ENCODE measurements around the gene GSTCD.
"Not testable (repeated sequence)": the region's sequence is repeated elsewhere in the genome, so short reads cannot be mapped to it uniquely, and the experiment has no call there.

The GSTCD gene

GRCh38 chr4:105815701-105816100, 107.1 kb downstream of the GSTCD start:
- Mint-ChIP-seq H3K4me1 (no peaks in the 10 kb centered on the region), H3K27ac (no peak overlapping the region), H3K27me3 (no peaks in the 10 kb centered on the region), H3K36me3 (peaks cover 22% of the 10 kb centered on the region), H3K4me3 (no peak overlapping the region), H3K9me3 (no peaks in the 10 kb centered on the region)
- ATAC-seq: no peak

GRCh38 chr4:105822061-105822460, 113.5 kb downstream of the GSTCD start:
- Mint-ChIP-seq H3K36me3 (peaks cover 30% of the 10 kb centered on the region), H3K27me3 (no peaks in the 10 kb centered on the region), H3K27ac (no peak overlapping the region), H3K4me3 (no peak overlapping the region), H3K4me1 (no peaks in the 10 kb centered on the region), H3K9me3 (no peaks in the 10 kb centered on the region)
- ATAC-seq: no peak

GRCh38 chr4:105828074-105828473, 119.5 kb downstream of the GSTCD start:
- H3K36me3 Mint-ChIP-seq: peaks cover 52% of the 10 kb centered on the region
- no peak for ATAC-seq
- H3K9me3 Mint-ChIP-seq: peaks cover 8% of the 10 kb centered on the region
- H3K4me3 Mint-ChIP-seq: no peak overlapping the region
- H3K27ac Mint-ChIP-seq: no peak overlapping the region
- H3K27me3 Mint-ChIP-seq: no peaks in the 10 kb centered on the region
- no peaks in the 10 kb centered on the region for H3K4me1 Mint-ChIP-seq

- no peaks in the 10 kb centered on the region for H3K4me1 Mint-ChIP-seq
- no peaks in the 10 kb centered on the region for H3K27me3 Mint-ChIP-seq
- no peak for ATAC-seq
- H3K4me3 Mint-ChIP-seq: no peak overlapping the region
- peaks cover 8% of the 10 kb centered on the region for H3K9me3 Mint-ChIP-seq
- H3K36me3 Mint-ChIP-seq: peaks cover 44% of the 10 kb centered on the region
- H3K27ac Mint-ChIP-seq: no peak overlapping the region
These were observed 122.6 kb downstream of the GSTCD start for GRCh38 chr4:105831189-105831588.

GRCh38 chr4:105835177-105835576, 126.6 kb downstream of the GSTCD start:
- Mint-ChIP-seq H3K27ac (no peak overlapping the region), H3K4me1 (no peaks in the 10 kb centered on the region), H3K9me3 (no peaks in the 10 kb centered on the region), H3K4me3 (no peak overlapping the region), H3K36me3 (peaks cover 44% of the 10 kb centered on the region), H3K27me3 (no peaks in the 10 kb centered on the region)
- ATAC-seq: no peak

- no peak overlapping the region for H3K27ac Mint-ChIP-seq
- H3K27me3 Mint-ChIP-seq: no peaks in the 10 kb centered on the region
- H3K4me3 Mint-ChIP-seq: no peak overlapping the region
- H3K9me3 Mint-ChIP-seq: no peaks in the 10 kb centered on the region
- peaks cover 44% of the 10 kb centered on the region for H3K36me3 Mint-ChIP-seq
- H3K4me1 Mint-ChIP-seq: no peaks in the 10 kb centered on the region
- no peak for ATAC-seq
These were observed 128.0 kb downstream of the GSTCD start for GRCh38 chr4:105836537-105836936.

GRCh38 chr4:105837037-105837436, 128.5 kb downstream of the GSTCD start:
- Mint-ChIP-seq H3K4me1 (no peaks in the 10 kb centered on the region), H3K36me3 (peaks cover 44% of the 10 kb centered on the region), H3K27me3 (no peaks in the 10 kb centered on the region), H3K27ac (no peak overlapping the region), H3K4me3 (no peak overlapping the region), H3K9me3 (no peaks in the 10 kb centered on the region)
- no peak for ATAC-seq

GRCh38 chr4:105838082-105838481, 129.5 kb downstream of the GSTCD start:
- H3K4me3 Mint-ChIP-seq: no peak overlapping the region
- peaks cover 42% of the 10 kb centered on the region for H3K36me3 Mint-ChIP-seq
- no peak for ATAC-seq
- no peaks in the 10 kb centered on the region for H3K4me1 Mint-ChIP-seq
- H3K27ac Mint-ChIP-seq: no peak overlapping the region
- H3K9me3 Mint-ChIP-seq: no peaks in the 10 kb centered on the region
- no peaks in the 10 kb centered on the region for H3K27me3 Mint-ChIP-seq

GRCh38 chr4:105840426-105841174, 132.0 kb downstream of the GSTCD start:
- H3K9me3 Mint-ChIP-seq: no peaks in the 10 kb centered on the region
- H3K4me3 Mint-ChIP-seq: no peak overlapping the region
- H3K27ac Mint-ChIP-seq: no peak overlapping the region
- no peak for ATAC-seq
- H3K27me3 Mint-ChIP-seq: no peaks in the 10 kb centered on the region
- H3K4me1 Mint-ChIP-seq: no peaks in the 10 kb centered on the region
- peaks cover 49% of the 10 kb centered on the region for H3K36me3 Mint-ChIP-seq

- no peaks in the 10 kb centered on the region for H3K27me3 Mint-ChIP-seq
- ATAC-seq: no peak
- H3K9me3 Mint-ChIP-seq: no peaks in the 10 kb centered on the region
- no peak overlapping the region for H3K4me3 Mint-ChIP-seq
- H3K27ac Mint-ChIP-seq: no peak overlapping the region
- no peaks in the 10 kb centered on the region for H3K4me1 Mint-ChIP-seq
- H3K36me3 Mint-ChIP-seq: peaks cover 36% of the 10 kb centered on the region
These were observed 135.4 kb downstream of the GSTCD start for GRCh38 chr4:105843941-105844340.

GRCh38 chr4:105845559-105845958, 137.0 kb downstream of the GSTCD start:
- Mint-ChIP-seq H3K4me3 (no peak overlapping the region), H3K27ac (no peak overlapping the region), H3K27me3 (no peaks in the 10 kb centered on the region), H3K36me3 (peaks cover 33% of the 10 kb centered on the region), H3K4me1 (no peaks in the 10 kb centered on the region), H3K9me3 (no peaks in the 10 kb centered on the region)
- ATAC-seq: no peak

- H3K36me3 Mint-ChIP-seq: peaks cover 35% of the 10 kb centered on the region
- H3K4me3 Mint-ChIP-seq, ATAC-seq, H3K4me1 Mint-ChIP-seq, H3K27me3 Mint-ChIP-seq, H3K9me3 Mint-ChIP-seq, H3K27ac Mint-ChIP-seq: not testable (repeated sequence)
These were observed 139.8 kb downstream of the GSTCD start for GRCh38 chr4:105848359-105848758.

- Mint-ChIP-seq H3K4me3 (no peak overlapping the region), H3K4me1 (no peaks in the 10 kb centered on the region), H3K9me3 (peaks cover 17% of the 10 kb centered on the region), H3K27me3 (no peaks in the 10 kb centered on the region), H3K36me3 (peaks cover 51% of the 10 kb centered on the region), H3K27ac (no peak overlapping the region)
- no peak for ATAC-seq
These were observed 142.6 kb downstream of the GSTCD start for GRCh38 chr4:105851196-105851595.

- not testable (repeated sequence) for H3K27ac Mint-ChIP-seq
These were observed 143.6 kb downstream of the GSTCD start for GRCh38 chr4:105852230-105852629.

GRCh38 chr4:105858466-105859040, 150.0 kb downstream of the GSTCD start:
- H3K4me3 Mint-ChIP-seq: no peak overlapping the region

More at GRCh38 chr4:105852230-105852629, 143.6 kb downstream of the GSTCD start:
- ATAC-seq, H3K27me3 Mint-ChIP-seq, H3K4me3 Mint-ChIP-seq, H3K4me1 Mint-ChIP-seq: not testable (repeated sequence)
- H3K36me3 Mint-ChIP-seq: peaks cover 61% of the 10 kb centered on the region
- H3K9me3 Mint-ChIP-seq: peaks cover 22% of the 10 kb centered on the region

GRCh38 chr4:105859233-105859632, 150.6 kb downstream of the GSTCD start:
- ATAC-seq: no peak
- H3K27me3 Mint-ChIP-seq: no peaks in the 10 kb centered on the region
- H3K9me3 Mint-ChIP-seq: peaks cover 30% of the 10 kb centered on the region
- no peak overlapping the region for H3K27ac Mint-ChIP-seq
- H3K4me3 Mint-ChIP-seq: no peak overlapping the region
- H3K4me1 Mint-ChIP-seq: no peaks in the 10 kb centered on the region
- H3K36me3 Mint-ChIP-seq: peaks cover 42% of the 10 kb centered on the region

More at GRCh38 chr4:105858466-105859040, 150.0 kb downstream of the GSTCD start:
- peaks cover 33% of the 10 kb centered on the region for H3K9me3 Mint-ChIP-seq
- no peaks in the 10 kb centered on the region for H3K27me3 Mint-ChIP-seq
- peaks cover 49% of the 10 kb centered on the region for H3K36me3 Mint-ChIP-seq
- no peak overlapping the region for H3K27ac Mint-ChIP-seq
- no peaks in the 10 kb centered on the region for H3K4me1 Mint-ChIP-seq
- no peak for ATAC-seq
